Type B pancreatic cell (in vitro differentiated cells): Measurements from ENCODE around the gene PSAT1. TPM values are rescaled to one million over a fixed set of nuclear protein-coding genes. Genes with fewer than 3 reads are reported as not detected.

ENCODE experiments used
- DNase-seq: peaks from one replicate; pipeline ENCODE4 v3.0.0; 2021; ENCODE audit warnings: mixed read lengths; ENCODE audit not compliant: unreplicated experiment; ENCODE audit errors: extremely low spot score
- H3K27ac Mint-ChIP-seq: 2 replicates; pipeline ENCODE4 v1.8.0; 2021; ENCODE audit warnings: mild to moderate bottlenecking, mixed read lengths
- H3K27me3 Mint-ChIP-seq: 2 replicates; pipeline ENCODE4 v1.8.0; 2021; ENCODE audit warnings: mixed read lengths
- H3K36me3 Mint-ChIP-seq: 2 replicates; pipeline ENCODE4 v1.8.0; 2021; ENCODE audit warnings: mixed read lengths
- H3K4me1 Mint-ChIP-seq: one replicate; pipeline ENCODE4 v1.8.0; 2021; ENCODE audit warnings: mixed read lengths; ENCODE audit not compliant: unreplicated experiment
- H3K4me3 Mint-ChIP-seq: 2 replicates; pipeline ENCODE4 v1.8.0; 2021; ENCODE audit warnings: mild to moderate bottlenecking, mixed read lengths
- H3K9me3 Mint-ChIP-seq: 2 replicates; pipeline ENCODE4 v1.8.0; 2021; ENCODE audit warnings: mixed read lengths
- total RNA-seq: library from RNA; stranded (reverse); gene quantifications from 2 replicates; pipeline ENCODE4 v1.2.1, GENCODE V29; 2021; ENCODE audit warnings: low replicate concordance
- TF ChIP-seq, protein P1 (sequence below): fragments of 200-600 bp; sonication (generic); conservative IDR thresholded peaks from 2 replicates; pipeline ENCODE4 v1.5.0; 2021; ENCODE audit warnings: antibody characterized with exemption, mild to moderate bottlenecking

PSAT1 gene
- total RNA-seq, 1 donor from 2014 or later, result 74.2 TPM

DNA sequence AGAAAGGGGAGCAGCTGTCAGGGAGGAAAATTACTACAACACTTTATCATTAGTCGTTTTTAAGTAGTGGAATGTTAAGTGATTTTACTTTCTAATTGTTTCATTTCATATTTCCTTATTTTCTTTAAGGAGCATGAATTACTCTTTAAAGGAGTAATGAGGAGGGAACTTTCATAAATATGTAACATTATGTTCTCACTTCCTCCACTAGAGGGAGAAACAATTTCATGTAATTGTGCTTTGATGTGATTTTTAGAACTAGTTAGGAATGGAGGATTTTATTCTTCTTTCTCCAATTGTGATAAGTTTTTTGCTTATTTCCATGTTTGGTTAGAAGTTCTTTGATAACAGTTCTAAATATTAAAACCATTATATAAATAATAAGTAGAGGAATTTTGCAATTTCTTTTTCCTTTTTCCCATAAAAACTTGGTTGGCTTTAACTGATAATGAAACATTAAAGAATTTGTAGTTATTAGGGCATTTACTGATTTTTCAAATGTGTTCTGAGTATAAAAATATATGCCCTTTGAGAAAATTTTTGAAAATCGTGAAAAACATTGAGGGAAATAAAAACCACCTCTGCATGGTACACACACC is 35.4 kb upstream of the PSAT1 start:
- no peak for DNase-seq
- no peaks in the 10 kb centered on the region for H3K27me3 Mint-ChIP-seq
- no peak overlapping the region for H3K4me3 Mint-ChIP-seq

DNA sequence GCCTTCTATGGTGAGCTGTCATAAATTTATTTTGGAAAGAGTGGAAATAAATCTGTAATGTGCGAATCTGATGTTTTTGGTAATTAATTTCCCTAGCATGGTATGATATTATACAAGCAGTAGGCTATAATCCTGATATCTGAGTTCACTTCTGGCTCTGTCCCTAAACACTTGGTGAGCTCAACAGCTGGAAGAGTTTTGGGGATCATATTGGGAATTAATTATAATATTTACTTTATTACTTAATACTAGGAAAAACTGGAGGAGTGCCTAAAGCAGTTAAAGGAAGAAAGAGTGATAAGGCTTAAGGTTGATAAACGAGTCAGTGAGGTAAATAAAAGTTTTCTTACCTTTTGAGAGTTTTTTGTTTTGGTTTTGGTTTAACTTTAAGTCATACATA is 34.3 kb upstream of the PSAT1 start:
- Mint-ChIP-seq H3K36me3 (peaks cover 27% of the 10 kb centered on the region), H3K27ac (no peak overlapping the region), H3K27me3 (no peaks in the 10 kb centered on the region), H3K9me3 (no peaks in the 10 kb centered on the region), H3K4me3 (no peak overlapping the region), H3K4me1 (peaks cover 3% of the 10 kb centered on the region)
- TF ChIP-seq, protein P1, sequence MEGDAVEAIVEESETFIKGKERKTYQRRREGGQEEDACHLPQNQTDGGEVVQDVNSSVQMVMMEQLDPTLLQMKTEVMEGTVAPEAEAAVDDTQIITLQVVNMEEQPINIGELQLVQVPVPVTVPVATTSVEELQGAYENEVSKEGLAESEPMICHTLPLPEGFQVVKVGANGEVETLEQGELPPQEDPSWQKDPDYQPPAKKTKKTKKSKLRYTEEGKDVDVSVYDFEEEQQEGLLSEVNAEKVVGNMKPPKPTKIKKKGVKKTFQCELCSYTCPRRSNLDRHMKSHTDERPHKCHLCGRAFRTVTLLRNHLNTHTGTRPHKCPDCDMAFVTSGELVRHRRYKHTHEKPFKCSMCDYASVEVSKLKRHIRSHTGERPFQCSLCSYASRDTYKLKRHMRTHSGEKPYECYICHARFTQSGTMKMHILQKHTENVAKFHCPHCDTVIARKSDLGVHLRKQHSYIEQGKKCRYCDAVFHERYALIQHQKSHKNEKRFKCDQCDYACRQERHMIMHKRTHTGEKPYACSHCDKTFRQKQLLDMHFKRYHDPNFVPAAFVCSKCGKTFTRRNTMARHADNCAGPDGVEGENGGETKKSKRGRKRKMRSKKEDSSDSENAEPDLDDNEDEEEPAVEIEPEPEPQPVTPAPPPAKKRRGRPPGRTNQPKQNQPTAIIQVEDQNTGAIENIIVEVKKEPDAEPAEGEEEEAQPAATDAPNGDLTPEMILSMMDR, result no peak
- no peak for DNase-seq

More for the DNA sequence above, 35.4 kb upstream of the PSAT1 start:
- Mint-ChIP-seq H3K36me3 (peaks cover 24% of the 10 kb centered on the region), H3K27ac (no peak overlapping the region), H3K9me3 (no peaks in the 10 kb centered on the region), H3K4me1 (peaks cover 3% of the 10 kb centered on the region)
- TF ChIP-seq, protein P1, result peak; percentile 89

DNA sequence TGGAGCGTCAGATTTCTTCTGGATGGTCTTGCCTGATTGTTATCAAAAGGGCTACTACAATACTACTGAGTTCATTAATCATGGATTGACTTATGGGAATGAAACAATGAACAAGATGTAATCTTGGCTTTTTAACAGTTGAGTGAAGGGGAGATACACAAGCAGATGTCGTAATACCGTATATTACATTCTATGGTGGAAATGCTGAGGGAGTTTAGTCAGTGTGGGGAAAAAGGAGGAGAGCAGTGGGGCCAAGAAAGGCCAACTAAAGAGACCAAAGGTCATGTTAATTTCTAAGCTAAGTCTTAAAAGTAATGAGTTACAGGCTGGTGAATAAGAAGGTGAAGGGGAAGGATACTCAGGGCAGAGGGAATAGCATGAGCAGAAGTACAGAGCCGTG is 29.0 kb upstream of the PSAT1 start:
- Mint-ChIP-seq H3K27me3 (no peaks in the 10 kb centered on the region), H3K9me3 (no peaks in the 10 kb centered on the region), H3K27ac (no peak overlapping the region), H3K36me3 (peaks cover 48% of the 10 kb centered on the region), H3K4me3 (no peak overlapping the region), H3K4me1 (no peaks in the 10 kb centered on the region)
- TF ChIP-seq, protein P1, result no peak
- no peak for DNase-seq

DNA sequence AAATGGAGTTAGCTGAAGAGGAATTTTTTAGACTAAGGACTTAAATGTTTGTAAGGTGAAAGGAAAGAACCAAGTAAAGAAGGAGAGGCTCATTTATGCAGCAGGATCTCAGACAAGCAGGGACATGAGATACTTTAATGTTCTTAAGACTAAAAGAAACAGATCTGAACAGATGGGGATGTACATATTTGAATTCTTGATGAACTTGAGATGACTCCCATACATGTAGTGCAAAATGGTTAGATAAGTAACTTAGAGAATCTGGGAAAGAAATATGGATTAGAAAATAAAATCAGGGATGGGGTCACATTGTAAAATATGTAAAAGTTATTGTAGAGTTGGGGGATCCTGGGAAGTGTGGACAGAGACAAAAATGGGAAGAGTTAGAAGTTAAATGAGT is 27.1 kb upstream of the PSAT1 start:
- Mint-ChIP-seq H3K4me3 (no peak overlapping the region), H3K4me1 (no peaks in the 10 kb centered on the region), H3K36me3 (peaks cover 49% of the 10 kb centered on the region), H3K9me3 (no peaks in the 10 kb centered on the region), H3K27me3 (no peaks in the 10 kb centered on the region), H3K27ac (no peak overlapping the region)
- DNase-seq, result no peak
- TF ChIP-seq, protein P1, result no peak

DNA sequence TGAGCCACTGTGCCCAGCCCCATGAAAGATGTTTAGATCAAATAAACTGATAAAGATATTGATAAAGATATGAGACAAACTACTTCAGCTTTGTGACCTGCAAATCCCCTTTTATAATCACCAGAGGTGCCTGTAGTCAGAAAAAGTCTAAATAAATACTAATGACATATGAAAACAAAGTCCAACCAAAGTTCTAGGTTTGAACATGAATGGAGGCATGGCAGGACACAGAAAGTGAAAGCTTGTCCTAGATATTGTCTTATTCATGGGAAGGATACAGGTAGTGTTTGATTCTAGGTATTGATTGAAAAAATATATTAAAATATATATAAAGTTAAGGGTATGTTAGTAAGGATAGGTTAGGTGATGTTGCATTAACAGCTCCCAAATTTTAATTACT is 24.6 kb upstream of the PSAT1 start:
- no peak overlapping the region for H3K4me3 Mint-ChIP-seq
- H3K27me3 Mint-ChIP-seq, result no peaks in the 10 kb centered on the region
- peaks cover 31% of the 10 kb centered on the region for H3K36me3 Mint-ChIP-seq
- H3K9me3 Mint-ChIP-seq, result no peaks in the 10 kb centered on the region
- H3K4me1 Mint-ChIP-seq, result no peaks in the 10 kb centered on the region
- H3K27ac Mint-ChIP-seq, result no peak overlapping the region
- DNase-seq, result no peak
- TF ChIP-seq, protein P1, result no peak

DNA sequence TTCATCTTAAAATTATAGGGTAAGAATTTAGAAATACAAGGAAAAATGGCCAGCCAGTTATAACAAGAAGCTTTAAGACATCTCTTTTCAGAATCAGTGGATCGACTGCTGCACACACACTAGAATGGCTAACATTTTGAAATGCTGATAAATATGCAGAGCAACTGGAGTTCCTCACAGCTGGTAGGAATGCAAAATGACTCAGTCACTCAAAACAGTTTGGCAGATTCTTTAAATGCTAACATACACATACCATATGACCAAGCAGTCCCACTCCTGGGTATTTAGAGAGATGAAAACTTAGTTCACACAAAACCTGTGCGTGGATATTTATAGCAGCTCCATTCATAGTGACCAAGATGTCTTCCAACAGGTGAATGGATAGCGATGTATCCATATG is 23.2 kb upstream of the PSAT1 start:
- DNase-seq, result no peak
- TF ChIP-seq, protein P1, result no peak
- Mint-ChIP-seq H3K27me3 (no peaks in the 10 kb centered on the region), H3K4me3 (no peak overlapping the region), H3K36me3 (peaks cover 22% of the 10 kb centered on the region), H3K9me3 (no peaks in the 10 kb centered on the region), H3K4me1 (peaks cover 7% of the 10 kb centered on the region), H3K27ac (no peak overlapping the region)
